B cell (primary cell): ENCODE results near the gene NINJ2. TPM values are rescaled to one million over a fixed set of nuclear protein-coding genes. Genes with fewer than 3 reads are reported as not detected.

Experiments used
- ATAC-seq: fragments of 200-7000 bp; cut with Tn5 transposase; one replicate; pipeline ENCODE4 v1.10.0; 2021; ENCODE audit warnings: low read depth, mild to moderate bottlenecking, moderate number of reproducible peaks, moderate library complexity
- CTCF ChIA-PET: fragments of 350-600 bp; sonication (Branson Sonifier 250); formaldehyde crosslinking; loops from one replicate; lab custom pipeline; 2021; ENCODE audit warnings: antibody characterized with exemption, inconsistent platforms; lab: Charles Lee
- POLR2A ChIA-PET: fragments of 350-600 bp; sonication (Branson Sonifier 250); formaldehyde crosslinking; loops from one replicate; lab custom pipeline; 2021; ENCODE audit warnings: antibody characterized with exemption; lab: Charles Lee
- DNase-seq: peaks from one replicate; pipeline ENCODE4 v3.0.0; 2013
- H2AFZ ChIP-seq: 2 replicates; pipeline ENCODE4 v1.6.1; 2012; ENCODE audit warnings: mild to moderate bottlenecking, low read depth, low read length; ENCODE audit not compliant: insufficient read depth, poor library complexity, severe bottlenecking
- H3K27ac ChIP-seq, 2 donors: 1 replicate in 1 of 2; 2 replicates in 1 of 2; pipeline ENCODE4 v1.5.1; 2012 to 2013; ENCODE audit warnings: low read length in 2 of 2, mild to moderate bottlenecking in 2 of 2, moderate library complexity in 1 of 2
- H3K27me3 ChIP-seq, 4 experiments: fragments of 200-600 bp in 1 of 4; sonication (generic) in 1 of 4; replicated peaks in 1 of 4; 1 replicate in 2 of 4; 2 replicates in 2 of 4; pipeline versions ENCODE4 v1.6.1 to v1.7.0; 2013 to 2016; ENCODE audit warnings: low read length in 3 of 4, mild to moderate bottlenecking in 2 of 4, mixed read lengths in 1 of 4, moderate library complexity in 1 of 4; ENCODE audit not compliant: insufficient read depth in 4 of 4, control insufficient read depth in 3 of 4; ENCODE audit errors: control extremely low read depth in 1 of 4
- H3K36me3 ChIP-seq, 2 experiments: replicated peaks in 1 of 2; 1 replicate in 1 of 2; 2 replicates in 1 of 2; pipeline versions ENCODE4 v1.6.1 to v1.7.1; 2013; ENCODE audit warnings: low read length in 1 of 2; ENCODE audit not compliant: insufficient read depth in 2 of 2, control insufficient read depth in 1 of 2; ENCODE audit errors: control extremely low read depth in 1 of 2, extremely low read depth in 1 of 2
- H3K4me1 ChIP-seq, 2 donors: fragments of 200-600 bp in 1 of 2; sonication (generic) in 1 of 2; 1 replicate in 1 of 2; 2 replicates in 1 of 2; pipeline versions ENCODE4 v1.5.1 to v1.6.1; 2013 to 2017; ENCODE audit warnings: low read length in 2 of 2; ENCODE audit not compliant: control insufficient read depth in 2 of 2, insufficient read depth in 2 of 2
- H3K4me2 ChIP-seq: replicated peaks from 2 replicates; pipeline ENCODE3; 2012; ENCODE audit warnings: mild to moderate bottlenecking, low read depth, low read length; ENCODE audit not compliant: poor library complexity, severe bottlenecking
- H3K4me3 ChIP-seq, 5 experiments: fragments of 200-600 bp in 1 of 5; sonication (generic) in 1 of 5; 1 replicate in 3 of 5; 2 replicates in 2 of 5; pipeline versions ENCODE4 v1.5.1 to v1.7.0; 2011 to 2016; ENCODE audit warnings: low read length in 4 of 5, mild to moderate bottlenecking in 4 of 5, low read depth in 2 of 5, control low read depth in 1 of 5, moderate library complexity in 1 of 5; ENCODE audit not compliant: insufficient read depth in 1 of 5; ENCODE audit errors: control extremely low read depth in 1 of 5, extremely low read depth in 1 of 5
- H3K79me2 ChIP-seq: fragments of 200-600 bp; sonication (generic); one replicate; pipeline ENCODE4 v1.6.0; 2016; ENCODE audit warnings: low read length; ENCODE audit not compliant: control insufficient read depth, insufficient read depth
- H3K9ac ChIP-seq: fragments of 200-600 bp; sonication (generic); 2 replicates; pipeline ENCODE4 v1.6.1; 2017; ENCODE audit warnings: mild to moderate bottlenecking, low read length, moderate library complexity
- H3K9me3 ChIP-seq, 3 donors: one replicate each; pipeline versions ENCODE4 v1.6.1 to v1.7.1; 2013; ENCODE audit warnings: low read length in 2 of 3; ENCODE audit not compliant: control insufficient read depth in 2 of 3, insufficient read depth in 1 of 3; ENCODE audit errors: control extremely low read depth in 1 of 3
- H4K20me1 ChIP-seq: 2 replicates; pipeline ENCODE4 v1.6.0; 2012; ENCODE audit warnings: mild to moderate bottlenecking, low read length; ENCODE audit not compliant: insufficient read depth, control insufficient read depth, poor library complexity, severe bottlenecking
- H3K27ac Mint-ChIP-seq: one replicate; pipeline ENCODE4 v1.8.0; 2021; ENCODE audit warnings: mixed read lengths
- H3K27me3 Mint-ChIP-seq: one replicate; pipeline ENCODE4 v1.8.0; 2021; ENCODE audit warnings: mixed read lengths
- H3K4me1 Mint-ChIP-seq: one replicate; pipeline ENCODE4 v1.8.0; 2021; ENCODE audit warnings: mixed read lengths
- H3K4me3 Mint-ChIP-seq: one replicate; pipeline ENCODE4 v1.8.0; 2021; ENCODE audit warnings: mixed read lengths
- H3K9me3 Mint-ChIP-seq: one replicate; pipeline ENCODE4 v1.8.0; 2022; ENCODE audit warnings: mixed read lengths; ENCODE audit not compliant: insufficient read depth
- CTCF ChIP-seq: fragments of 200-600 bp; IDR thresholded peaks from one replicate; pipeline ENCODE4 v1.8.0; 2022; ENCODE audit warnings: antibody characterized with exemption, mild to moderate bottlenecking
- EZH2 ChIP-seq: IDR thresholded peaks from 2 replicates; pipeline ENCODE4 v1.6.1; 2012; ENCODE audit warnings: borderline replicate concordance, low read depth, mild to moderate bottlenecking, moderate library complexity, low read length; ENCODE audit not compliant: insufficient read depth, poor library complexity, severe bottlenecking
- WGBS: methylation state at CpG from one replicate; pipeline ENCODE4 v1.1.5; 2013; ENCODE audit warnings: missing lambda C conversion rate; ENCODE audit not compliant: insufficient coverage; 5-methylcytosine and 5-hydroxymethylcytosine counted together
- intact Hi-C: fragments of 100-400 bp; cut with micrococcal nuclease; formaldehyde crosslinking; loops from one replicate; pipeline ENCODE4 v1.10.0; 2022
- polyA plus RNA-seq: library from polyadenylated mRNA; depleted of rRNA; stranded (reverse); fragments of >200 nt; gene quantifications from 2 replicates; pipeline ENCODE4 v1.2.3, GENCODE V29; 2012
- total RNA-seq, 2 donors: library from RNA; stranded (reverse); fragments of 120-200 nt in 1 of 2; gene quantifications; 1 replicate in 1 of 2; 2 replicates in 1 of 2; pipeline versions ENCODE4 v1.2.3 to v1.2.4, GENCODE V29; 2013 to 2022

Gene NINJ2
- total and polyA plus RNA-seq, 2 donors (not counting 1 experiment from before 2014, with no cell fraction given) = 2.9 to 10.2 TPM

GRCh38 chr12:561908-562593 lies 101.2 kb downstream of the NINJ2 start:
- peaks cover 0 to 3% (median 1%) of the 10 kb centered on the region in 4 experiments for H3K27me3 ChIP-seq
- no peak for DNase-seq
- H3K4me3 Mint-ChIP-seq = no peak overlapping the region
- H3K27ac Mint-ChIP-seq = no peak overlapping the region
- H3K9me3 ChIP-seq = no peaks in the 10 kb centered on the region
- peaks cover 29% of the 10 kb centered on the region for H3K4me1 Mint-ChIP-seq
- H3K4me2 ChIP-seq = no peak overlapping the region
- H3K27ac ChIP-seq = no peak overlapping the region
- 46% methylated on average over 17 of the region's 19 CpGs for WGBS
- no peaks in the 10 kb centered on the region for H3K9me3 Mint-ChIP-seq
- ATAC-seq = no peak
- H3K36me3 ChIP-seq = no peaks in the 10 kb centered on the region
- no peaks in the 10 kb centered on the region for H4K20me1 ChIP-seq
- no peak overlapping the region for H3K9ac ChIP-seq
- no peaks in the 10 kb centered on the region for H3K79me2 ChIP-seq
- ChIA-PET POLR2A (no interaction called here), CTCF (no interaction called here)
- H3K4me3 ChIP-seq = no peak overlapping the region
- peak overlapping the region; percentile 32 for H2AFZ ChIP-seq
- peaks cover 14% of the 10 kb centered on the region for H3K27me3 Mint-ChIP-seq
- no peak for TF ChIP-seq CTCF
- no peak for TF ChIP-seq EZH2
- intact Hi-C loops = no loop called here
- H3K4me1 ChIP-seq = peaks cover 22 to 34% of the 10 kb centered on the region in 2 donors

GRCh38 chr12:561391-561705 lies 101.9 kb downstream of the NINJ2 start:
- peaks cover 0 to 3% (median 1%) of the 10 kb centered on the region in 4 experiments for H3K27me3 ChIP-seq
- no peak overlapping the region for H2AFZ ChIP-seq
- peaks cover 16% of the 10 kb centered on the region for H3K27me3 Mint-ChIP-seq
- intact Hi-C loops = no loop called here
- H3K9me3 Mint-ChIP-seq = no peaks in the 10 kb centered on the region
- no peak overlapping the region for H3K4me3 Mint-ChIP-seq
- no peaks in the 10 kb centered on the region for H3K9me3 ChIP-seq
- no peak for DNase-seq
- no peaks in the 10 kb centered on the region for H4K20me1 ChIP-seq
- peaks cover 22 to 34% of the 10 kb centered on the region in 2 donors for H3K4me1 ChIP-seq
- no peaks in the 10 kb centered on the region for H3K36me3 ChIP-seq
- H3K27ac ChIP-seq = no peak overlapping the region
- no peak overlapping the region for H3K4me3 ChIP-seq
- H3K9ac ChIP-seq = no peak overlapping the region
- no peaks in the 10 kb centered on the region for H3K79me2 ChIP-seq
- ChIA-PET CTCF (no interaction called here), POLR2A (no interaction called here)
- 96% methylated on average over 14 of the region's 14 CpGs for WGBS
- no peak for TF ChIP-seq EZH2
- TF ChIP-seq CTCF = no peak
- H3K4me2 ChIP-seq = no peak overlapping the region
- H3K27ac Mint-ChIP-seq = no peak overlapping the region
- ATAC-seq = no peak
- peaks cover 29% of the 10 kb centered on the region for H3K4me1 Mint-ChIP-seq
